ENCODE results near the gene SLC38A8.
A peak's percentile ranks its signal among the peaks of the same experiment; 100 is the strongest.

SLC38A8 gene

GRCh38 chr16:84016477-84016876 is 26.1 kb downstream of the SLC38A8 start:
- H3K4me3 Mint-ChIP-seq = no peak overlapping the region
- peaks cover 16% of the 10 kb centered on the region for H3K9me3 Mint-ChIP-seq
- peaks cover 5% of the 10 kb centered on the region for H3K4me1 Mint-ChIP-seq
- ATAC-seq = no peak
- H3K36me3 Mint-ChIP-seq (ENCODE audit: low read depth) = peaks cover 2% of the 10 kb centered on the region
- no peak overlapping the region for H3K27ac Mint-ChIP-seq
- peaks cover 14% of the 10 kb centered on the region for H3K27me3 Mint-ChIP-seq
- no peak for DNase-seq

GRCh38 chr16:84015399-84015798 is 27.2 kb downstream of the SLC38A8 start:
- H3K9me3 Mint-ChIP-seq = peaks cover 11% of the 10 kb centered on the region
- DNase-seq (no peak), ATAC-seq (no peak)
- no peak overlapping the region for H3K4me3 Mint-ChIP-seq
- peaks cover 12% of the 10 kb centered on the region for H3K27me3 Mint-ChIP-seq
- H3K36me3 Mint-ChIP-seq (ENCODE audit: low read depth) = peaks cover 2% of the 10 kb centered on the region
- peaks cover 5% of the 10 kb centered on the region for H3K4me1 Mint-ChIP-seq
- H3K27ac Mint-ChIP-seq = no peak overlapping the region

- H3K27ac Mint-ChIP-seq = no peak overlapping the region
- peaks cover 5% of the 10 kb centered on the region for H3K4me1 Mint-ChIP-seq
- peaks cover 10% of the 10 kb centered on the region for H3K27me3 Mint-ChIP-seq
- peaks cover 10% of the 10 kb centered on the region for H3K9me3 Mint-ChIP-seq
- H3K4me3 Mint-ChIP-seq = no peak overlapping the region
- ATAC-seq = no peak
- peaks cover 2% of the 10 kb centered on the region for H3K36me3 Mint-ChIP-seq (ENCODE audit: low read depth)
- no peak for DNase-seq
Observed at GRCh38 chr16:84014570-84015327, 27.8 kb downstream of the SLC38A8 start.

- H3K4me3 Mint-ChIP-seq = no peak overlapping the region
- H3K4me1 Mint-ChIP-seq = peaks cover 5% of the 10 kb centered on the region
- H3K9me3 Mint-ChIP-seq = peaks cover 4% of the 10 kb centered on the region
- peak; percentile 64 for DNase-seq
- ATAC-seq = peak; percentile 75
- no peaks in the 10 kb centered on the region for H3K36me3 Mint-ChIP-seq (ENCODE audit: low read depth)
- H3K27me3 Mint-ChIP-seq = peaks cover 7% of the 10 kb centered on the region
- H3K27ac Mint-ChIP-seq = no peak overlapping the region
Observed at GRCh38 chr16:84013787-84014569, 28.6 kb downstream of the SLC38A8 start.

GRCh38 chr16:84009282-84009681 is 33.3 kb downstream of the SLC38A8 start:
- Mint-ChIP-seq H3K36me3 (ENCODE audit: low read depth) (no peaks in the 10 kb centered on the region), H3K27ac (no peak overlapping the region), H3K4me1 (peaks cover 2% of the 10 kb centered on the region), H3K9me3 (no peaks in the 10 kb centered on the region), H3K4me3 (no peak overlapping the region), H3K27me3 (peaks cover 2% of the 10 kb centered on the region)
- DNase-seq (no peak), ATAC-seq (no peak)

GRCh38 chr16:84007965-84008364 is 34.6 kb downstream of the SLC38A8 start:
- no peak overlapping the region for H3K27ac Mint-ChIP-seq
- no peaks in the 10 kb centered on the region for H3K36me3 Mint-ChIP-seq (ENCODE audit: low read depth)
- no peak overlapping the region for H3K4me3 Mint-ChIP-seq
- H3K9me3 Mint-ChIP-seq = no peaks in the 10 kb centered on the region
- DNase-seq (no peak), ATAC-seq (no peak)
- H3K27me3 Mint-ChIP-seq = peaks cover 2% of the 10 kb centered on the region
- H3K4me1 Mint-ChIP-seq = no peaks in the 10 kb centered on the region

- ATAC-seq = no peak
- Mint-ChIP-seq H3K27ac (no peak overlapping the region), H3K36me3 (ENCODE audit: low read depth) (no peaks in the 10 kb centered on the region)
Observed at GRCh38 chr16:84007520-84007919, 35.1 kb downstream of the SLC38A8 start.

GRCh38 chr16:84005391-84005790 is 37.2 kb downstream of the SLC38A8 start:
- DNase-seq (no peak), ATAC-seq (no peak)
- Mint-ChIP-seq H3K4me3 (no peak overlapping the region), H3K36me3 (ENCODE audit: low read depth) (no peaks in the 10 kb centered on the region), H3K27ac (no peak overlapping the region), H3K27me3 (peaks cover 2% of the 10 kb centered on the region), H3K4me1 (no peaks in the 10 kb centered on the region), H3K9me3 (no peaks in the 10 kb centered on the region)

More at GRCh38 chr16:84007520-84007919, 35.1 kb downstream of the SLC38A8 start:
- Mint-ChIP-seq H3K9me3 (no peaks in the 10 kb centered on the region), H3K4me1 (no peaks in the 10 kb centered on the region), H3K4me3 (no peak overlapping the region), H3K27me3 (peaks cover 2% of the 10 kb centered on the region)
- no peak for DNase-seq

- no peak for DNase-seq
- no peaks in the 10 kb centered on the region for H3K9me3 Mint-ChIP-seq
- H3K36me3 Mint-ChIP-seq (ENCODE audit: low read depth) = no peaks in the 10 kb centered on the region
- no peaks in the 10 kb centered on the region for H3K4me1 Mint-ChIP-seq
- H3K27ac Mint-ChIP-seq = no peak overlapping the region
- H3K27me3 Mint-ChIP-seq = peaks cover 2% of the 10 kb centered on the region
- no peak for ATAC-seq
- no peak overlapping the region for H3K4me3 Mint-ChIP-seq
Observed at GRCh38 chr16:84004442-84004841, 38.2 kb downstream of the SLC38A8 start.

GRCh38 chr16:84003038-84003437 is 39.6 kb downstream of the SLC38A8 start:
- Mint-ChIP-seq H3K4me1 (no peaks in the 10 kb centered on the region), H3K9me3 (no peaks in the 10 kb centered on the region), H3K27me3 (no peaks in the 10 kb centered on the region), H3K36me3 (ENCODE audit: low read depth) (no peaks in the 10 kb centered on the region), H3K4me3 (no peak overlapping the region), H3K27ac (no peak overlapping the region)
- DNase-seq = no peak
- ATAC-seq = no peak

GRCh38 chr16:84001726-84002125 is 40.9 kb downstream of the SLC38A8 start:
- no peak overlapping the region for H3K27ac Mint-ChIP-seq
- H3K9me3 Mint-ChIP-seq = no peaks in the 10 kb centered on the region
- peaks cover under 1% of the 10 kb centered on the region for H3K27me3 Mint-ChIP-seq
- no peak overlapping the region for H3K4me3 Mint-ChIP-seq
- no peaks in the 10 kb centered on the region for H3K36me3 Mint-ChIP-seq (ENCODE audit: low read depth)
- no peak for DNase-seq
- ATAC-seq = no peak
- H3K4me1 Mint-ChIP-seq = no peaks in the 10 kb centered on the region

GRCh38 chr16:84000989-84001642 is 41.5 kb downstream of the SLC38A8 start:
- H3K36me3 Mint-ChIP-seq (ENCODE audit: low read depth) = no peaks in the 10 kb centered on the region
- H3K9me3 Mint-ChIP-seq = no peaks in the 10 kb centered on the region
- no peak overlapping the region for H3K27ac Mint-ChIP-seq
- H3K4me3 Mint-ChIP-seq = no peak overlapping the region
- H3K27me3 Mint-ChIP-seq = peaks cover 5% of the 10 kb centered on the region
- DNase-seq (no peak), ATAC-seq (peak; percentile 11)
- no peaks in the 10 kb centered on the region for H3K4me1 Mint-ChIP-seq

- ATAC-seq (no peak), DNase-seq (no peak)
- H3K27me3 Mint-ChIP-seq = peaks cover 21% of the 10 kb centered on the region
Observed at GRCh38 chr16:83998091-83998490, 44.5 kb downstream of the SLC38A8 start.

GRCh38 chr16:83996481-83997252 is 45.9 kb downstream of the SLC38A8 start:
- Mint-ChIP-seq H3K36me3 (ENCODE audit: low read depth) (no peaks in the 10 kb centered on the region), H3K9me3 (no peaks in the 10 kb centered on the region), H3K27ac (no peak overlapping the region), H3K4me3 (no peak overlapping the region), H3K27me3 (peaks cover 27% of the 10 kb centered on the region), H3K4me1 (no peaks in the 10 kb centered on the region)
- DNase-seq (no peak), ATAC-seq (no peak)

More at GRCh38 chr16:83998091-83998490, 44.5 kb downstream of the SLC38A8 start:
- Mint-ChIP-seq H3K4me1 (no peaks in the 10 kb centered on the region), H3K4me3 (no peak overlapping the region), H3K9me3 (no peaks in the 10 kb centered on the region), H3K27ac (no peak overlapping the region), H3K36me3 (ENCODE audit: low read depth) (no peaks in the 10 kb centered on the region)
